GDM1 (cell line): ENCODE results near the gene NRXN3.

Experiments
- DNase-seq: peaks from one replicate; lab custom pipeline; 2025; lab: John Stamatoyannopoulos, UW

Gene NRXN3

GRCh38 chr14:79229383-79229909 is 1059.3 kb downstream of the NRXN3 start:
- DNase-seq = no peak

GRCh38 chr14:79242666-79243065 is 1072.5 kb downstream of the NRXN3 start:
- DNase-seq = no peak

- DNase-seq = no peak
Observed at GRCh38 chr14:79246173-79246572, 1076.0 kb downstream of the NRXN3 start.

- DNase-seq = no peak
Observed at GRCh38 chr14:79248126-79248525, 1078.0 kb downstream of the NRXN3 start.

- DNase-seq = no peak
Observed at GRCh38 chr14:79248771-79249170, 1078.6 kb downstream of the NRXN3 start.

GRCh38 chr14:79251278-79251677 is 1081.1 kb downstream of the NRXN3 start:
- no peak for DNase-seq

GRCh38 chr14:79253576-79253975 is 1083.4 kb downstream of the NRXN3 start:
- no peak for DNase-seq

GRCh38 chr14:79254069-79254775 is 1084.0 kb downstream of the NRXN3 start:
- no peak for DNase-seq

GRCh38 chr14:79256380-79256779 is 1086.2 kb downstream of the NRXN3 start:
- no peak for DNase-seq

GRCh38 chr14:79260406-79260805 is 1090.2 kb downstream of the NRXN3 start:
- no peak for DNase-seq

GRCh38 chr14:79265366-79265946 is 1095.3 kb downstream of the NRXN3 start:
- DNase-seq = no peak

GRCh38 chr14:79270361-79270760 is 1100.2 kb downstream of the NRXN3 start:
- no peak for DNase-seq

GRCh38 chr14:79271122-79271521 is 1100.9 kb downstream of the NRXN3 start:
- no peak for DNase-seq

- no peak for DNase-seq
Observed at GRCh38 chr14:79274641-79275291, 1104.6 kb downstream of the NRXN3 start.

- no peak for DNase-seq
Observed at GRCh38 chr14:79275292-79275655, 1105.1 kb downstream of the NRXN3 start.

- no peak for DNase-seq
Observed at GRCh38 chr14:79278286-79278797, 1108.2 kb downstream of the NRXN3 start.

- DNase-seq = no peak
Observed at GRCh38 chr14:79278798-79279644, 1108.8 kb downstream of the NRXN3 start.

- DNase-seq = no peak
Observed at GRCh38 chr14:79279645-79280597, 1109.7 kb downstream of the NRXN3 start.

GRCh38 chr14:79281244-79282152 is 1111.3 kb downstream of the NRXN3 start:
- DNase-seq = no peak

- no peak for DNase-seq
Observed at GRCh38 chr14:79284621-79285020, 1114.4 kb downstream of the NRXN3 start.
